LNCaP clone FGC (cell line): ENCODE measurements around the gene SERINC2.
A peak's percentile ranks its signal among the peaks of the same experiment; 100 is the strongest.

Experiments
- DNase-seq: peaks from one replicate; pipeline ENCODE4 v3.0.0-alpha.2; 2011; ENCODE audit warnings: low read depth
- H3K4me3 ChIP-seq: 2 replicates; pipeline ENCODE4 v1.5.1; 2011; ENCODE audit warnings: mild to moderate bottlenecking, low read depth, low read length, control low read depth
- CTCF ChIP-seq: IDR thresholded peaks from 2 replicates; pipeline ENCODE4 v1.5.1; 2012; ENCODE audit warnings: mild to moderate bottlenecking; ENCODE audit not compliant: control insufficient read depth, insufficient read depth; ENCODE audit errors: extremely low read depth

Gene SERINC2

GRCh38 chr1:31413405-31414001 is 490 bp downstream of the SERINC2 start:
- DNase-seq, result no peak
- H3K4me3 ChIP-seq, result peak overlapping the region; percentile 88
- no peak for TF ChIP-seq CTCF

- no peak for TF ChIP-seq CTCF
- no peak overlapping the region for H3K4me3 ChIP-seq
- no peak for DNase-seq
Observed at GRCh38 chr1:31414980-31415370, 2.0 kb downstream of the SERINC2 start.

DNA sequence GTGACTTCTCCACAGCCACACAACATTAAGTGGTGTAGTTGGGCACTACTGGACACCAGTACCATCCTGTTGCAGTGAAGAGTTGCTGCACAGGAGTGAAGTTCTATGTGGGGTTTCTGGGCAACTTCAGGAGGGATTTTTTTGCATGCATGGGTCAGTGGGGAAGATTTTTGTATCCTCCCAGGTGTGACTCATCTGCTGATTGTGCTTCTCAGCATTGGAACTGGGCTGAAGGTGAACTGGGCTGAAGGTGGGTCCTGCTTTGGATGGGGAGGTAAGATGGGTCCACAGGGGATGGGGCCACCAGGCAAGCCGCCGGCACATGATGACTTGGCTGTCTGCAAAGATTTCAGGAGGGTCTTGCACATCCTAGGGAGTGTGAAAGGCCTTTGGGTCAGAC is 2.6 kb downstream of the SERINC2 start:
- DNase-seq, result no peak
- H3K4me3 ChIP-seq, result no peak overlapping the region
- TF ChIP-seq CTCF, result no peak

- peak; percentile 58 for DNase-seq
- H3K4me3 ChIP-seq, result no peak overlapping the region
- TF ChIP-seq CTCF, result no peak
Observed at GRCh38 chr1:31416101-31416736, 3.2 kb downstream of the SERINC2 start.

GRCh38 chr1:31417148-31417547 is 4.1 kb downstream of the SERINC2 start:
- no peak for TF ChIP-seq CTCF
- H3K4me3 ChIP-seq, result no peak overlapping the region
- no peak for DNase-seq

DNA sequence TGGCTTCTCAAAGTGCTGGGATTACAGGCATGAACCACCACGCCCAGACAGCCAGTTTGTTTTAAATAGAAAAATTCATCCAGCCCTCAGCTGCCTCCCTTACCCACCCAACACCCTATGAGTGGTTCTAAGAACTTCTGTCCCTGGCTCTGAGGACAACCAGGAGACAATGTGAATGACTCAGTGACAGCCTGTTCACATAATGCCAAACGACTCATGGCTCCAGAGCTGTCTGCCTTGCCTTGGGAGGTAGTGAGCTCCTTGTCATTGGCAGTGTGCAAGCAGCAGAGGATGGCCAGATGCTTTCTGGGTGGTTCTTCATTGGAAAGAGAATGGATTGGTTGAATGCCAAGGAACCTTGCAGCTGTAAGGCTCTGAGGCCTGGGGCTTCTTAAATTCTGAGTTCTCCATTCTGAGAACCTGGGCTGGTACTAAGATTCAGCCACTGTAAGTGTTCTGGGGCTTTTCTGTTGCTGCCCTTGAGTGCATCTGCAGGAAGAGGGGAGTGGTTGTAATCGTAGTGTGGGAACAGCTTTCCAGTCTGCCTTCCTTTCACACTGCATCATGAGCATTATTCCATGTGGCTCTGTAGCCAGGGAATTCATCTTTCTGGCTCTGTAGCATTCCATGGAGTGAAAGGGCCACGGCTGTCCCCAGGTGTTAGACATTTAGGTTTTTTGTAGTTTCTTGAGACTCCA is 5.8 kb downstream of the SERINC2 start:
- no peak for TF ChIP-seq CTCF
- H3K4me3 ChIP-seq, result no peak overlapping the region
- no peak for DNase-seq

DNA sequence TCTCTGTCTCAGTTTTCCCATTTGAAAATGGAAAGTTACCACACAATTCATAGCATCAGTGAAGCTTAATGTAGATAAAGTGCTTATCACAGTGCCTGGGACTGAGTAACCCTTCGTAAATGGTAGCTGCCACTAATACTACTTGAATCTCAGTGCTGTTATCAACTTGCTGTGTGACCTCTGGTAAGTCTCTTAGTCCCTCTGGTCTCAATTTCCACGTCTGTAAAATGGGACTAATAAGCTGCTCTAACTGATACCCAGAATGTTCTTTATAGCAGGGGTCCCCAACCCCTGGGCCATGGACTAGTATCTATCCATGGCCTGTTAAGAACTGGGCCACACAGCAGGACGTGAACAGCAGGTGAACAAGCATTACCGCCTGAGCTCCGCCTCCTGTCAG is 7.7 kb downstream of the SERINC2 start:
- DNase-seq, result no peak
- TF ChIP-seq CTCF, result no peak
- H3K4me3 ChIP-seq, result no peak overlapping the region
